Measurements from ENCODE around the gene ARHGAP44. TPM values are rescaled to one million over a fixed set of nuclear protein-coding genes. Genes with fewer than 3 reads are reported as not detected.
A peak's percentile ranks its signal among the peaks of the same experiment; 100 is the strongest.

The ARHGAP44 gene
- total RNA-seq, 1 donor from 2014 or later: 0.79 TPM

GRCh38 chr17:13030459-13031300, 241.4 kb downstream of the ARHGAP44 start:
- DNase-seq (ENCODE audit: low read depth): peak; percentile 31
- TF ChIP-seq, protein P1, sequence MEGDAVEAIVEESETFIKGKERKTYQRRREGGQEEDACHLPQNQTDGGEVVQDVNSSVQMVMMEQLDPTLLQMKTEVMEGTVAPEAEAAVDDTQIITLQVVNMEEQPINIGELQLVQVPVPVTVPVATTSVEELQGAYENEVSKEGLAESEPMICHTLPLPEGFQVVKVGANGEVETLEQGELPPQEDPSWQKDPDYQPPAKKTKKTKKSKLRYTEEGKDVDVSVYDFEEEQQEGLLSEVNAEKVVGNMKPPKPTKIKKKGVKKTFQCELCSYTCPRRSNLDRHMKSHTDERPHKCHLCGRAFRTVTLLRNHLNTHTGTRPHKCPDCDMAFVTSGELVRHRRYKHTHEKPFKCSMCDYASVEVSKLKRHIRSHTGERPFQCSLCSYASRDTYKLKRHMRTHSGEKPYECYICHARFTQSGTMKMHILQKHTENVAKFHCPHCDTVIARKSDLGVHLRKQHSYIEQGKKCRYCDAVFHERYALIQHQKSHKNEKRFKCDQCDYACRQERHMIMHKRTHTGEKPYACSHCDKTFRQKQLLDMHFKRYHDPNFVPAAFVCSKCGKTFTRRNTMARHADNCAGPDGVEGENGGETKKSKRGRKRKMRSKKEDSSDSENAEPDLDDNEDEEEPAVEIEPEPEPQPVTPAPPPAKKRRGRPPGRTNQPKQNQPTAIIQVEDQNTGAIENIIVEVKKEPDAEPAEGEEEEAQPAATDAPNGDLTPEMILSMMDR (IDR thresholded peaks at IDR 0.05; ENCODE audit: insufficient read depth, low read length, severe bottlenecking): peak; percentile 64
- peak; percentile 58 for FAIRE-seq
- H3K4me3 ChIP-seq (ENCODE audit: low read depth, low read length): no peak overlapping the region
- no peaks in the 10 kb centered on the region for H3K36me3 ChIP-seq (ENCODE audit: control insufficient read depth, insufficient read depth, low read length)
- H3K27me3 ChIP-seq (ENCODE audit: control insufficient read depth, insufficient read depth, low read length): no peaks in the 10 kb centered on the region

- peak; percentile 37 for DNase-seq (ENCODE audit: low read depth)
Observed at GRCh38 chr17:13031718-13032350, 242.5 kb downstream of the ARHGAP44 start.

DNA sequence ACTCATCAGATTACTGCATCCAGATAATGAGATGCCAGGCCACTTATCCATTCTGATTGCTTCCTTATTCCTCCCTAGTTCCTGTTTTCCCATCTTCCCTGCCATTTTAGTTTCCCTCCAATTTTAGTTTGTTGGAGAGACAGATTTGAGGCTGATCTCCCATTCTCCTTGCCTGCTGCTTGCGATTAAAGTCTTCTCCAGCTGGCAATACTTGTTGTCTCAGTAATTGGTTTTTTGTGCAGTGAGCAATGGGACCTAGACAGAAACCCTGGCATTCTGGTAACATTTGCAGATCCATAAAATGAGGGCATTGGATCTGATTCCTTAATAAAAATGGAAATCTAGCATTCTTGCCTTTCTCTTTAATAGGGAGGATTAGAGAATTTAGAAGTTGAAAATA, 246.1 kb downstream of the ARHGAP44 start:
- no peak overlapping the region for H3K4me3 ChIP-seq (ENCODE audit: low read depth, low read length)
- FAIRE-seq (no peak), DNase-seq (ENCODE audit: low read depth) (no peak)
- no peaks in the 10 kb centered on the region for H3K27me3 ChIP-seq (ENCODE audit: control insufficient read depth, insufficient read depth, low read length)
- TF ChIP-seq, protein P1 (IDR thresholded peaks at IDR 0.05; ENCODE audit: insufficient read depth, low read length, severe bottlenecking): no peak
- H3K36me3 ChIP-seq (ENCODE audit: control insufficient read depth, insufficient read depth, low read length): no peaks in the 10 kb centered on the region

More at GRCh38 chr17:13031718-13032350, 242.5 kb downstream of the ARHGAP44 start:
- TF ChIP-seq, protein P1 (IDR thresholded peaks at IDR 0.05; ENCODE audit: insufficient read depth, low read length, severe bottlenecking): peak; percentile 87
- FAIRE-seq: no peak
- Histone ChIP-seq H3K27me3 (ENCODE audit: control insufficient read depth, insufficient read depth, low read length) (no peaks in the 10 kb centered on the region), H3K36me3 (ENCODE audit: control insufficient read depth, insufficient read depth, low read length) (no peaks in the 10 kb centered on the region), H3K4me3 (ENCODE audit: low read depth, low read length) (no peak overlapping the region)

DNA sequence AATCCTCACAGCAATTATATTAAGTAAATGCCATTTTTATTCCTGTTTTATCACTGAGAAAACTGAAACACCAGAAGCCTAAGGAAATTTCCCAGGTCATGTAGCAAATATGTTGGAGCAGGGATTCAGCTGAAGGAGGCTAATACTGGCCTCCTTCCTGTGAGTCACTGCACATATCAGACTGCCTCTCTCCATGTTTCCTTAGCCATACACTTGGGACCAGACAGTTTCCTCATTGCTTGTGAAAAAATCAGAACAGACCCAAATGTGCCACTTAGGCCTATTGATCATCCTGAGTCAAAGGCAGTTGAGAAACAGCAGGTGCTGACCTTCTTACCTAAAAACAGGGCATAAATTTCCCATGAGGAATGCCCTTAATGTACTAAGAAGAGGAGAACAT, 247.5 kb downstream of the ARHGAP44 start:
- H3K4me3 ChIP-seq (ENCODE audit: low read depth, low read length): no peak overlapping the region
- no peak for FAIRE-seq
- H3K36me3 ChIP-seq (ENCODE audit: control insufficient read depth, insufficient read depth, low read length): no peaks in the 10 kb centered on the region
- no peaks in the 10 kb centered on the region for H3K27me3 ChIP-seq (ENCODE audit: control insufficient read depth, insufficient read depth, low read length)
- DNase-seq (ENCODE audit: low read depth): peak; percentile 25
- TF ChIP-seq, protein P1 (IDR thresholded peaks at IDR 0.05; ENCODE audit: insufficient read depth, low read length, severe bottlenecking): no peak

DNA sequence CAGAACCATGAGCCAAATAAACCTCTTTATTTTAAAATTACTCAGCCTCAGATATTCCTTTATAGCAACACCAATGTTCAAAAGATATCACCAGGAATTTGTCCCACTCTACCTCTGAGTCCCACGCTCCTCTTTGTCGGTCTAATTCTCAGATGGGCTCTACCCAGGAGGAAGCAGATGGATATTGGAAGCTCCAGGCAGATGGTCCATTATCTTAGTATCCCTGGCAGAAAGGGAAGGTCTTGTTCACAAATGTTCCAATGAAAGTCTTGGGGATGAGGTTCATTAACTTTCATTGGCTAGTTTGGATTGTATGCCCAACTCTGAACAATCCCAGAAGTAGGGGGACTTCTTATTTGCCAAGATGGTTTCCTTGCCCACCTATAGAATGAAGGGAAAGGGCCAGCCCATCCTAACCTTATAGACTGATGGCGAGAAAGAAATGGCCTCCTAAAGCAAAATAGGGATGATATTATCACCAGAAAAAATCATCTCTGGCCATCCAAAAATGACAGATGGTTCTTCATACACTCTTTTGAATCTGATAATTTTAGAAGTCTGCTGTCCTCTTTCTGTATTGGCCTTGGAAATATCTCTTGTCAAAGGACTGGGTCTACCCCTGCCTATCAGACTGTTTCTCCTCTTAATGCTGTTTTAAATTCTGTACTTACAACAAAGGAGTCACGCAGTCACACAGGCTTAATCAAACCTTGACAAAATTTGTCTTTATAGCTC, 249.8 kb downstream of the ARHGAP44 start:
- no peaks in the 10 kb centered on the region for H3K27me3 ChIP-seq (ENCODE audit: control insufficient read depth, insufficient read depth, low read length)
- no peak for FAIRE-seq
- no peaks in the 10 kb centered on the region for H3K36me3 ChIP-seq (ENCODE audit: control insufficient read depth, insufficient read depth, low read length)
- H3K4me3 ChIP-seq (ENCODE audit: low read depth, low read length): no peak overlapping the region
- no peak for DNase-seq (ENCODE audit: low read depth)
- TF ChIP-seq, protein P1 (IDR thresholded peaks at IDR 0.05; ENCODE audit: insufficient read depth, low read length, severe bottlenecking): no peak

Other genes with a start within 250 kb of the ARHGAP44 start
- gene MYOCD, start 123.6 kb upstream of the ARHGAP44 start, total RNA-seq: under 0.01 TPM in 1 of 2 replicates, not detected in the other
- gene ELAC2, start 228.5 kb downstream of the ARHGAP44 start, total RNA-seq: 73.5 and 85.8 TPM in 2 replicates

Data from bronchial epithelial cell (primary cell).